Trophoblast cell (in vitro differentiated cells and primary cell): ENCODE measurements around the gene KCNH8.
A peak's percentile ranks its signal among the peaks of the same experiment; 100 is the strongest.

Source experiments
- DNase-seq, 2 donors: peaks; one replicate each; pipeline ENCODE4 v3.0.0-alpha.2; 2016
- H2AFZ ChIP-seq: 2 replicates; pipeline ENCODE4 v1.6.1; 2013; ENCODE audit warnings: low read length, moderate library complexity, mild to moderate bottlenecking; ENCODE audit not compliant: insufficient read depth, poor library complexity
- H2AK5ac ChIP-seq: 2 replicates; pipeline ENCODE4 v1.6.1; 2013; ENCODE audit warnings: mild to moderate bottlenecking, low read length
- H2BK120ac ChIP-seq: 2 replicates; pipeline ENCODE4 v1.6.1; 2013; ENCODE audit warnings: low read length, mild to moderate bottlenecking, moderate library complexity; ENCODE audit not compliant: insufficient read depth, poor library complexity
- H2BK12ac ChIP-seq: 2 replicates; pipeline ENCODE4 v1.6.1; 2013; ENCODE audit warnings: mild to moderate bottlenecking, low read length, moderate library complexity
- H2BK5ac ChIP-seq: 2 replicates; pipeline ENCODE4 v1.6.1; 2013; ENCODE audit warnings: low read length, low read depth, moderate library complexity, mild to moderate bottlenecking; ENCODE audit not compliant: poor library complexity
- H3K14ac ChIP-seq: 2 replicates; pipeline ENCODE4 v1.6.1; 2013; ENCODE audit warnings: mild to moderate bottlenecking, low read length
- H3K18ac ChIP-seq: 2 replicates; pipeline ENCODE4 v1.6.1; 2013; ENCODE audit warnings: mild to moderate bottlenecking, low read length
- H3K23ac ChIP-seq: 2 replicates; pipeline ENCODE4 v1.6.1; 2013; ENCODE audit warnings: low read length
- H3K27ac ChIP-seq: 2 replicates; pipeline ENCODE4 v1.5.1; 2013; ENCODE audit warnings: low read depth, mild to moderate bottlenecking, inconsistent platforms, low read length, moderate library complexity
- H3K27me3 ChIP-seq: 2 replicates; pipeline ENCODE4 v1.6.1; 2013; ENCODE audit warnings: inconsistent platforms, mild to moderate bottlenecking, low read length, moderate library complexity; ENCODE audit not compliant: insufficient read depth
- H3K36me3 ChIP-seq, 2 experiments: 1 replicate in 1 of 2; 2 replicates in 1 of 2; pipeline ENCODE4 v1.6.1; 2013; ENCODE audit warnings: low read length in 2 of 2, mild to moderate bottlenecking in 2 of 2, moderate library complexity in 1 of 2; ENCODE audit not compliant: insufficient read depth in 2 of 2, control insufficient read depth in 1 of 2
- H3K4ac ChIP-seq: 2 replicates; pipeline ENCODE4 v1.6.1; 2013; ENCODE audit warnings: low read depth, mild to moderate bottlenecking, low read length, moderate library complexity
- H3K4me1 ChIP-seq, 2 experiments: 1 replicate in 1 of 2; 2 replicates in 1 of 2; pipeline ENCODE4 v1.6.1; 2013; ENCODE audit warnings: low read length in 2 of 2, mild to moderate bottlenecking in 2 of 2, moderate library complexity in 1 of 2; ENCODE audit not compliant: insufficient read depth in 2 of 2, control insufficient read depth in 1 of 2
- H3K4me2 ChIP-seq: 2 replicates; pipeline ENCODE4 v1.6.1; 2013; ENCODE audit warnings: inconsistent platforms, mild to moderate bottlenecking, low read length, moderate library complexity
- H3K4me3 ChIP-seq: 2 replicates; pipeline ENCODE4 v1.5.1; 2013; ENCODE audit warnings: mild to moderate bottlenecking, low read depth, low read length, inconsistent platforms
- H3K79me1 ChIP-seq: one replicate; pipeline ENCODE4 v1.6.1; 2013; ENCODE audit warnings: low read length
- H3K79me2 ChIP-seq: 2 replicates; pipeline ENCODE4 v1.6.1; 2013; ENCODE audit warnings: low read length, mild to moderate bottlenecking; ENCODE audit not compliant: control insufficient read depth, insufficient read depth, poor library complexity
- H3K9ac ChIP-seq: 2 replicates; pipeline ENCODE4 v1.6.1; 2013; ENCODE audit warnings: mild to moderate bottlenecking, low read length
- H3K9me3 ChIP-seq: 2 replicates; pipeline ENCODE4 v1.6.1; 2013; ENCODE audit warnings: low read depth, mild to moderate bottlenecking, control low read depth, inconsistent platforms, low read length; ENCODE audit not compliant: insufficient read depth
- H4K12ac ChIP-seq: 2 replicates; pipeline ENCODE4 v1.6.1; 2013; ENCODE audit warnings: low read depth, mild to moderate bottlenecking, low read length, moderate library complexity
- H4K8ac ChIP-seq: 2 replicates; pipeline ENCODE4 v1.6.1; 2013; ENCODE audit warnings: low read depth, mild to moderate bottlenecking, low read length, moderate library complexity
- H4K91ac ChIP-seq: one replicate; pipeline ENCODE4 v1.6.1; 2013; ENCODE audit warnings: low read depth, mild to moderate bottlenecking, low read length, moderate library complexity
- WGBS: extraction: QIAGEN DNeasy Blood & Tissue Kit; methylation state at CpG from one replicate; pipeline ENCODE4 v1.1.7; 2013; ENCODE audit warnings: missing lambda C conversion rate; ENCODE audit not compliant: insufficient read length, insufficient coverage; ENCODE audit errors: extremely low coverage; 5-methylcytosine and 5-hydroxymethylcytosine counted together

Gene KCNH8

GRCh38 chr3:19348941-19349564 lies 200.7 kb downstream of the KCNH8 start:
- Histone ChIP-seq H3K18ac (no peak overlapping the region), H3K27ac (no peak overlapping the region), H3K79me1 (no peaks in the 10 kb centered on the region), H4K12ac (no peak overlapping the region), H2AK5ac (no peak overlapping the region), H4K91ac (no peak overlapping the region), H3K4ac (no peak overlapping the region), H3K36me3 (no peaks in the 10 kb centered on the region), H2BK5ac (no peak overlapping the region), H3K27me3 (no peaks in the 10 kb centered on the region), H3K9ac (no peak overlapping the region), H3K23ac (no peak overlapping the region), H3K79me2 (no peaks in the 10 kb centered on the region), H3K4me3 (no peak overlapping the region), H3K4me2 (no peak overlapping the region), H2BK120ac (no peak overlapping the region), H3K4me1 (no peaks in the 10 kb centered on the region), H2BK12ac (no peak overlapping the region), H3K14ac (no peak overlapping the region), H3K9me3 (no peaks in the 10 kb centered on the region), H4K8ac (no peak overlapping the region), H2AFZ (no peak overlapping the region)
- no CpG with 5 or more reads among the region's 5 CpGs for WGBS
- DNase-seq = peak in 1 of 2 donors; percentile 46

DNA sequence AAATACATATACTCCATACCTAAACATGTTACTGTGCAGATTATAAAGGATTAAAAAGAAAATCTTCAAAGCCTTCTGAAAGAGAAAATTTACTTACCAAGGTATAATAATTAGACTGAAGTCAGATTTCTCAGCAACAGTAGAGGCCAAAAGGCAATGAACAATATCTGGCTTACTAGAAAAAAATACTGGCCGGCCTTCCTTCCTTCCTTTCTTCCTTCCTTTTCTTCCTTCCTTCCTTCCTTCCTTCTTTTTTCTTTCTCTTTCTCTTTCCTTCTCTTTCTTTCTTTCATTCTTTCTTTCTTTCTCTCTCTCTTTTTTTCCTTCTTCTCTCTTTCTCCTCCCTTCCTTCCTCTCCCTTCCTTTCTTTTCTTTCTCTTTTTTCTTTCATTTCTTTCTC lies 209.6 kb downstream of the KCNH8 start:
- Histone ChIP-seq H3K9me3 (no peaks in the 10 kb centered on the region), H3K4me3 (no peak overlapping the region), H3K27ac (no peak overlapping the region)

DNA sequence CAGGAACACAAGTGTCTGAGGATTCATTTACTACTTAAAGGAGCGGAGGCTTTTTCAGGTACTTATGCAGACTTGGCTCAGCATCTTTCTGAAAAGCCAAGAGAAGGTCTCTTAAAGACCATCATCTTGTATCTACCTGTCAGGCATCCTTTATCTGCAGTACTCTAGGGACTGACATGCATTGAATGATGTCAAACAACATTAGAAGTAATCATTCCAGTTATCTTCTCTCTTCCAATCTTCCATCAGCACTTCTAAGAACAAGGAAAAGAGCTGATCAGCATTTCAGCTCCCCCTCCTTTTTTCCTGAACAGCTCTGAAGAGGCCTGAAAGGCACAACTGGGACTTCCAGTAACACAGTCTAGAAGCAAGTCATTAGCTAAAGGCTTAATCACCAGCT lies 214.8 kb downstream of the KCNH8 start:
- H3K79me2 ChIP-seq = no peaks in the 10 kb centered on the region
- no peak overlapping the region for H2AFZ ChIP-seq
- H2BK5ac ChIP-seq = no peak overlapping the region
- H3K23ac ChIP-seq = no peak overlapping the region
- DNase-seq = no peak
- H2BK120ac ChIP-seq = no peak overlapping the region
- H3K36me3 ChIP-seq = no peaks in the 10 kb centered on the region
- H3K4me1 ChIP-seq = no peaks in the 10 kb centered on the region
- no peak overlapping the region for H3K14ac ChIP-seq
- no peak overlapping the region for H4K91ac ChIP-seq
- H4K8ac ChIP-seq = no peak overlapping the region
- H3K4ac ChIP-seq = no peak overlapping the region
- no peak overlapping the region for H2AK5ac ChIP-seq
- H3K4me3 ChIP-seq = no peak overlapping the region
- H3K18ac ChIP-seq = no peak overlapping the region
- no peak overlapping the region for H3K4me2 ChIP-seq
- no peak overlapping the region for H2BK12ac ChIP-seq
- H3K9ac ChIP-seq = no peak overlapping the region
- no peaks in the 10 kb centered on the region for H3K27me3 ChIP-seq
- no peaks in the 10 kb centered on the region for H3K9me3 ChIP-seq
- H3K79me1 ChIP-seq = no peaks in the 10 kb centered on the region
- H3K27ac ChIP-seq = no peak overlapping the region
- no CpG with 5 or more reads among the region's 1 CpG for WGBS
- H4K12ac ChIP-seq = no peak overlapping the region

More for the DNA sequence above, 209.6 kb downstream of the KCNH8 start:
- Histone ChIP-seq H2BK12ac (no peak overlapping the region), H2BK120ac (no peak overlapping the region), H3K4ac (no peak overlapping the region), H4K91ac (no peak overlapping the region), H2BK5ac (no peak overlapping the region), H3K36me3 (no peaks in the 10 kb centered on the region), H3K9ac (no peak overlapping the region), H3K79me1 (no peaks in the 10 kb centered on the region), H3K79me2 (no peaks in the 10 kb centered on the region), H3K27me3 (no peaks in the 10 kb centered on the region), H3K18ac (no peak overlapping the region), H3K4me1 (no peaks in the 10 kb centered on the region), H4K8ac (no peak overlapping the region), H3K23ac (no peak overlapping the region), H4K12ac (no peak overlapping the region), H2AFZ (no peak overlapping the region), H2AK5ac (no peak overlapping the region), H3K4me2 (no peak overlapping the region), H3K14ac (no peak overlapping the region)
- no CpG with 5 or more reads among the region's 1 CpG for WGBS
- no peak for DNase-seq

DNA sequence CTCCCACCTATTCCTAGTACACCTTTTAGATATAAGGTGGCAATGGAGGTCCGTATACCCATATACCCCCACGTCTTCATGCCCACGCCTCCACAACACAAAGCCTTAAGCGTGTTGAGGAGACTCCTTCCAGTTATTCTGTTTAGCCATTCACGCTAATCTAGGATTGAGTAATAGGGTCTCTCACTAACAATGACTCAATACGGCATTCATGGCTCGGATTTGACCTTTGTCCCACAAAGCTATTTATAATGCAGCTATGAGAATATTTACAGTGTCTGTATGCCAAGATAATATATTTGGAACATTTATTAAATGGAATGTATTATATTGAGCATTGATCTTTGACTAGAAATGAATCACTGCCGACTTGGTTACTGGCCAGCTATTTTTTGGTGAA lies 215.8 kb downstream of the KCNH8 start:
- H4K12ac ChIP-seq = no peak overlapping the region
- no peaks in the 10 kb centered on the region for H3K36me3 ChIP-seq
- H2BK12ac ChIP-seq = no peak overlapping the region
- H2BK120ac ChIP-seq = no peak overlapping the region
- H3K9me3 ChIP-seq = no peaks in the 10 kb centered on the region
- no peaks in the 10 kb centered on the region for H3K4me1 ChIP-seq
- H3K23ac ChIP-seq = no peak overlapping the region
- no peak overlapping the region for H4K8ac ChIP-seq
- no peak overlapping the region for H2AK5ac ChIP-seq
- H2BK5ac ChIP-seq = no peak overlapping the region
- no peak overlapping the region for H2AFZ ChIP-seq
- WGBS = no CpG with 5 or more reads among the region's 8 CpGs
- H3K4me2 ChIP-seq = no peak overlapping the region
- no peak overlapping the region for H3K9ac ChIP-seq
- H3K4ac ChIP-seq = no peak overlapping the region
- no peaks in the 10 kb centered on the region for H3K27me3 ChIP-seq
- H3K4me3 ChIP-seq = no peak overlapping the region
- H3K79me2 ChIP-seq = no peaks in the 10 kb centered on the region
- H3K14ac ChIP-seq = no peak overlapping the region
- H3K27ac ChIP-seq = no peak overlapping the region
- no peak overlapping the region for H4K91ac ChIP-seq
- H3K79me1 ChIP-seq = no peaks in the 10 kb centered on the region
- peak in 1 of 2 donors; percentile 21 for DNase-seq
- no peak overlapping the region for H3K18ac ChIP-seq
